SU-DHL-6 (cell line): ENCODE measurements around the gene MRPL42.

ENCODE experiments used
- EZH2phosphoT487 ChIP-seq: fragments of 200-600 bp; sonication (generic), shearing (Covaris generic); conservative IDR thresholded peaks from 2 replicates; pipeline ENCODE4 v1.6.1; 2018; ENCODE audit warnings: mild to moderate bottlenecking, antibody characterized with exemption, low read length, moderate library complexity, mixed read lengths
- TF ChIP-seq, protein P1 (sequence below): fragments of 200-600 bp; sonication (generic); IDR thresholded peaks from one replicate; pipeline ENCODE4 v1.5.1; 2017; ENCODE audit warnings: antibody characterized with exemption, mild to moderate bottlenecking, low read length, moderate library complexity; ENCODE audit not compliant: insufficient read depth, poor library complexity, severe bottlenecking

DNA sequence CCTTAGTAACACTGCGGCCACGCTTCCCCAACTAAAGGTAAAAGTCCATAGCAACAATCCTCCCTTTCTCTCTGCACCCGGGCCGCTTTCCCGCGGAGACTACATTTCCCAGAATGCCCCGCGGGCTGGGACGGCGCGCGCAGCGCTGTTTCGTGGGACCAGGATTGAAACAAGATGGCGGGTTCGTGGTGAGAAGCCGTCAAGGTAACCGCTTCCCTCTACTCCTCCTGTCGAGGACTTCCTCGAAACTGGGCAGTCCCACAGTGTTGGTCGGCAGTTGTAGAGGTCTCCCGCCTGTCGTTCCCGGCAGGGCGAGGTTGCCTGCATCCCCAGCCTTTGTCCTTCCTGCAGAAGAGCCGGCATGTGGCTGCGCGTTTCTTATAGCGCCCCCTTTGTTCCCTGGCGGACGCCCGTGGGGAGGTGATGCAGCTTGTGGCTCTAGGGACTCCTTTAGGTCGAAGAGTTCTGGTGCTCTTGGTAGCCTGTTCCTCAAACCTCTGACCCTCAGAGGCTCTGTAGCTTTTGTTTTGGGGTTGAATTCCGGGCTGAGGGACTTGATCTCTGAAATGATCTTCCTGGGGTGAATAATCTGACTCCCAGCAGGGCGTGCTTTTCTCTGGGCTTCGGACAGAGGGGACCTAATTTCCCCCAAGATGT is at the start of gene MRPL42:
- TF ChIP-seq, protein P1, sequence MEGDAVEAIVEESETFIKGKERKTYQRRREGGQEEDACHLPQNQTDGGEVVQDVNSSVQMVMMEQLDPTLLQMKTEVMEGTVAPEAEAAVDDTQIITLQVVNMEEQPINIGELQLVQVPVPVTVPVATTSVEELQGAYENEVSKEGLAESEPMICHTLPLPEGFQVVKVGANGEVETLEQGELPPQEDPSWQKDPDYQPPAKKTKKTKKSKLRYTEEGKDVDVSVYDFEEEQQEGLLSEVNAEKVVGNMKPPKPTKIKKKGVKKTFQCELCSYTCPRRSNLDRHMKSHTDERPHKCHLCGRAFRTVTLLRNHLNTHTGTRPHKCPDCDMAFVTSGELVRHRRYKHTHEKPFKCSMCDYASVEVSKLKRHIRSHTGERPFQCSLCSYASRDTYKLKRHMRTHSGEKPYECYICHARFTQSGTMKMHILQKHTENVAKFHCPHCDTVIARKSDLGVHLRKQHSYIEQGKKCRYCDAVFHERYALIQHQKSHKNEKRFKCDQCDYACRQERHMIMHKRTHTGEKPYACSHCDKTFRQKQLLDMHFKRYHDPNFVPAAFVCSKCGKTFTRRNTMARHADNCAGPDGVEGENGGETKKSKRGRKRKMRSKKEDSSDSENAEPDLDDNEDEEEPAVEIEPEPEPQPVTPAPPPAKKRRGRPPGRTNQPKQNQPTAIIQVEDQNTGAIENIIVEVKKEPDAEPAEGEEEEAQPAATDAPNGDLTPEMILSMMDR = peak; percentile 47
- TF ChIP-seq EZH2phosphoT487 = no peak
